Naive thymus-derived CD4-positive, alpha-beta T cell (primary cell): ENCODE measurements around the gene KIAA0825. TPM values are rescaled to one million over a fixed set of nuclear protein-coding genes. Genes with fewer than 3 reads are reported as not detected.

Experiments used
- ATAC-seq: fragments of 150-1000 bp; cut with Tn5 transposase; 2 replicates; pipeline ENCODE4 v1.10.0; 2021; ENCODE audit warnings: mild to moderate bottlenecking, moderate library complexity
- CTCF ChIA-PET: fragments of 350-600 bp; sonication (Branson Sonifier 250); formaldehyde crosslinking; loops from one replicate; lab custom pipeline; 2021; ENCODE audit warnings: antibody characterized with exemption; lab: Charles Lee
- POLR2A ChIA-PET: fragments of 350-600 bp; sonication (Branson Sonifier 250); formaldehyde crosslinking; loops from one replicate; lab custom pipeline; 2021; ENCODE audit warnings: antibody characterized with exemption, inconsistent platforms; lab: Charles Lee
- DNase-seq, 9 donors: peaks; one replicate each; pipeline versions ENCODE4 v3.0.0 to v3.0.0-alpha.2; 2020 to 2022; ENCODE audit warnings: mixed read lengths in 1 of 9
- H3K27ac ChIP-seq: one replicate; pipeline ENCODE4 v1.7.0; 2013; ENCODE audit warnings: mild to moderate bottlenecking, low read depth, low read length, moderate library complexity
- H3K27me3 ChIP-seq, 2 donors: one replicate each; pipeline ENCODE4 v1.7.0; 2013; ENCODE audit warnings: low read length in 2 of 2, mild to moderate bottlenecking in 2 of 2, moderate library complexity in 2 of 2; ENCODE audit not compliant: control insufficient read depth in 2 of 2, insufficient read depth in 2 of 2
- H3K36me3 ChIP-seq, 3 experiments: 1 replicate in 2 of 3; 2 replicates in 1 of 3; pipeline ENCODE4 v1.7.0; 2013; ENCODE audit warnings: low read length in 3 of 3, mild to moderate bottlenecking in 3 of 3, moderate library complexity in 1 of 3; ENCODE audit not compliant: insufficient read depth in 3 of 3, control insufficient read depth in 2 of 3
- H3K4me1 ChIP-seq, 2 donors: one replicate each; pipeline ENCODE4 v1.7.0; 2013; ENCODE audit warnings: low read length in 2 of 2, mild to moderate bottlenecking in 2 of 2, moderate library complexity in 1 of 2; ENCODE audit not compliant: control insufficient read depth in 2 of 2, insufficient read depth in 2 of 2
- H3K4me3 ChIP-seq: 2 replicates; pipeline ENCODE4 v1.7.0; 2013; ENCODE audit warnings: mild to moderate bottlenecking, low read length
- H3K9me3 ChIP-seq, 3 experiments: 1 replicate in 2 of 3; 2 replicates in 1 of 3; pipeline ENCODE4 v1.7.0; 2013; ENCODE audit warnings: low read length in 3 of 3; ENCODE audit not compliant: control insufficient read depth in 2 of 3
- H3K27ac Mint-ChIP-seq, 9 donors: one replicate each; pipeline ENCODE4 v1.8.0; 2020 to 2022; ENCODE audit warnings: mixed read lengths in 9 of 9, mild to moderate bottlenecking in 8 of 9, moderate library complexity in 5 of 9, inconsistent platforms in 2 of 9
- H3K27me3 Mint-ChIP-seq, 5 donors: one replicate each; pipeline ENCODE4 v1.8.0; 2021 to 2022; ENCODE audit warnings: mixed read lengths in 5 of 5, mild to moderate bottlenecking in 1 of 5
- H3K36me3 Mint-ChIP-seq, 5 donors: one replicate each; pipeline ENCODE4 v1.8.0; 2020 to 2022; ENCODE audit warnings: mixed read lengths in 5 of 5, mild to moderate bottlenecking in 3 of 5, inconsistent platforms in 1 of 5
- H3K4me1 Mint-ChIP-seq, 7 donors: one replicate each; pipeline ENCODE4 v1.8.0; 2020 to 2022; ENCODE audit warnings: mixed read lengths in 7 of 7, mild to moderate bottlenecking in 3 of 7, inconsistent platforms in 1 of 7
- H3K4me3 Mint-ChIP-seq, 10 donors: one replicate each; pipeline ENCODE4 v1.8.0; 2020 to 2022; ENCODE audit warnings: mild to moderate bottlenecking in 10 of 10, mixed read lengths in 10 of 10, moderate library complexity in 6 of 10, inconsistent platforms in 2 of 10
- H3K9me3 Mint-ChIP-seq, 11 donors: one replicate each; pipeline ENCODE4 v1.8.0; 2020 to 2022; ENCODE audit warnings: mixed read lengths in 11 of 11, mild to moderate bottlenecking in 4 of 11, inconsistent platforms in 1 of 11, moderate library complexity in 1 of 11
- intact Hi-C, 2 donors: fragments of 100-400 bp; cut with micrococcal nuclease; formaldehyde crosslinking; loops; one replicate each; pipeline ENCODE4 v1.15.1; 2023
- polyA plus RNA-seq, 2 donors: library from polyadenylated mRNA; unstranded; fragments of 300-500 nt; fragmentation: Illumina TruSeq; gene quantifications; one replicate each; pipeline ENCODE4 v1.2.3, GENCODE V29; 2021
- total RNA-seq, 6 experiments: library from RNA in 5 of 6; stranded (reverse) in 5 of 6; gene quantifications; 1 replicate in 5 of 6; 2 replicates in 1 of 6; pipeline ENCODE4 v1.2.3 and lab custom pipeline; 2021 to 2026

Gene KIAA0825
- total and polyA plus RNA-seq, 7 experiments from 2014 or later, result 0.38 to 3.2 (median 1.3) TPM

DNA sequence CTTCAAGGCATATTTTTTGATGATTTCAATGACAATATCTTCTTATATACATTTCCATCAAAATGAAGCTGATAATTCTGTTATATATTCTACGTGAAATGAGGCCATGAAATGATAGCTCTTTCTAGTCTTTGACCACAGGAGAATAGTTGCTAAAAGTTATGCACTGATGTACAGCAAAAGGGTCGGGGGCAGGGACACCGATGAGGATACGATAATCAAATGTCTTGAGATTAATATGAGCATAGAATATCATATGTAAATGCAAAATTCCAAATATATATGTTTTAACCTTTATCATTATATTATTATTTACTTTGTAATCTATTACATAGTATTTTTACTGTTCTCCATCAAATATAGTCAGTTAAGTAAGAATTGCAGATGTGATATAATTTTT is 264.8 kb downstream of the KIAA0825 start:
- ATAC-seq (no peak), DNase-seq (no peak)
- H3K4me3 ChIP-seq, result no peak overlapping the region
- no peak overlapping the region for H3K27ac ChIP-seq
- no peaks in the 10 kb centered on the region for H3K36me3 ChIP-seq
- H3K9me3 Mint-ChIP-seq, result peaks cover 0 to 17% (median 7%) of the 10 kb centered on the region in 11 donors
- no peak overlapping the region for H3K4me3 Mint-ChIP-seq
- no peaks in the 10 kb centered on the region for H3K27me3 Mint-ChIP-seq
- CTCF ChIA-PET, result no interaction called here
- H3K36me3 Mint-ChIP-seq, result no peaks in the 10 kb centered on the region
- H3K27ac Mint-ChIP-seq, result no peak overlapping the region
- H3K27me3 ChIP-seq, result no peaks in the 10 kb centered on the region
- no peaks in the 10 kb centered on the region for H3K4me1 ChIP-seq
- intact Hi-C loops, result no loop called here
- H3K4me1 Mint-ChIP-seq, result no peaks in the 10 kb centered on the region
- POLR2A ChIA-PET, result no interaction called here
- no peaks in the 10 kb centered on the region for H3K9me3 ChIP-seq

DNA sequence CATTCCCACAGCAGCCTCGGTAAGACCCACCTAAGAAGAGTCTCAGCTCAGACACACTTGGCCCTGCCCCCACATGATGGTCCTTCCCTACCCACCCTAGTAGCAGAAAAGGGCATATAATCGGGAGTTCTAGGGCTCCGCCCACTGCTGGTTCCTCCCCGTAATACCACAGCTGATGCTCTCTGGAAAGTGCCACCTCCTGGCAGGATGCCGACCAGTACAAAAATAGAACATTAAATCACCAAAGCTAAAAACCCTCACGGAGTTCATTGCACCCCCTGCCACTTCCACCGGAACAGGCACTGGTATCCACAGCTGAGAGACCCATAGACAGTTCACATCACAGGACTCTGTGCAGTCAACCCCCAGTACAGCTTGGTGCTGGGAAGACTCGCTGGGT is 271.3 kb downstream of the KIAA0825 start:
- DNase-seq (no peak), ATAC-seq (no peak)
- H3K36me3 Mint-ChIP-seq, result peaks cover 0 to 7% (median 0%) of the 10 kb centered on the region in 5 donors
- peaks cover 1 to 30% (median 17%) of the 10 kb centered on the region in 11 donors for H3K9me3 Mint-ChIP-seq
- no peaks in the 10 kb centered on the region for H3K4me1 Mint-ChIP-seq
- Histone ChIP-seq H3K4me3 (no peak overlapping the region), H3K4me1 (no peaks in the 10 kb centered on the region), H3K9me3 (no peaks in the 10 kb centered on the region), H3K27ac (no peak overlapping the region), H3K36me3 (no peaks in the 10 kb centered on the region), H3K27me3 (no peaks in the 10 kb centered on the region)
- H3K27ac Mint-ChIP-seq, result no peak overlapping the region
- H3K27me3 Mint-ChIP-seq, result no peaks in the 10 kb centered on the region
- no peak overlapping the region for H3K4me3 Mint-ChIP-seq
- intact Hi-C loops, result no loop called here
- POLR2A ChIA-PET, result no interaction called here
- CTCF ChIA-PET, result no interaction called here

DNA sequence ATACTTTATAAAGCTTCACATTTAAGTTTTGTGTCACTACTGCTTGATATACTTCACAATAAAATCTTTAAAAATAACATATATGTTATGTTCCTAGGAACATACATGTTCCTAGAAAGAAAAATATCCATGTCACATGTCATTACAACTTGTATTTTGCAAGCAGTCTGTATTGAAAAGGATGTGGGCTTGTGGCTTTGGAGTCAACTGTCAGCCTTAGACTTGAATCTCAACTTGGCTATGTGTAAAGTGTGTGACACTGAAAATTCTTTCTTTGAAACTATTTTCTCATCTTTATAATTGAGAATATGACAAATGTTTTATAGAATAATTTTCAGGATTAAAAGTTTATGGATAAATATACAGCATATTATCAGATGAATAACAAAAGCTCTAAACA is 273.1 kb downstream of the KIAA0825 start:
- Mint-ChIP-seq H3K4me1 (no peaks in the 10 kb centered on the region), H3K27ac (no peak overlapping the region), H3K27me3 (no peaks in the 10 kb centered on the region), H3K9me3 (peaks cover 1 to 27% (median 12%) of the 10 kb centered on the region in 11 donors), H3K4me3 (no peak overlapping the region), H3K36me3 (peaks cover 0 to 7% (median 0%) of the 10 kb centered on the region in 5 donors)
- DNase-seq (no peak), ATAC-seq (no peak)
- intact Hi-C loops, result no loop called here
- POLR2A ChIA-PET, result no interaction called here
- H3K27ac ChIP-seq, result no peak overlapping the region
- H3K36me3 ChIP-seq, result no peaks in the 10 kb centered on the region
- CTCF ChIA-PET, result interaction anchor here (0.7 kb wide), 1 partner anchor 12 kb away, joined by 3 read pairs; no protein-coding TSS in a partner anchor
- no peak overlapping the region for H3K4me3 ChIP-seq
- H3K27me3 ChIP-seq, result no peaks in the 10 kb centered on the region
- H3K4me1 ChIP-seq, result no peaks in the 10 kb centered on the region
- H3K9me3 ChIP-seq, result no peaks in the 10 kb centered on the region

DNA sequence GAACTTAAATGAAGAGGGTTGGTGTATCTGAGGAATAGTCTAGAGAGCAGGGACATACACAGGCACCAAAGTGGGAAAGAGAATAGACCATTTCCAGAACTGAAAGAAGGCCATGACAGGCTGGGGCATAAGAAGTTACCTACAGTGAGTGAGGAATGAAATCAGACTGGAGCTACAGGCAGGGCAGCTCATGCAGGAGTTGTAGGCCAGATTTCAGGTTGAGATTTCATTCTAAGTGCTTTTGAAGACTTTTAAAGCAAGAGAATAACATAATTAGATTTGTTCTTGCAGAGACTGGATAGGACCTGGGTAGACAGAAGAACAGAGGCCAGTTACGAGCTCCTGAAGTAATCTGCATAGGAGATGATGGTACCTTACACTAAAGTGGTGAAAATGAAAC is 280.8 kb downstream of the KIAA0825 start:
- POLR2A ChIA-PET, result no interaction called here
- H3K4me3 ChIP-seq, result no peak overlapping the region
- H3K9me3 Mint-ChIP-seq, result peaks cover 0 to 10% (median 0%) of the 10 kb centered on the region in 11 donors
- no peaks in the 10 kb centered on the region for H3K4me1 ChIP-seq
- no peaks in the 10 kb centered on the region for H3K27me3 Mint-ChIP-seq
- DNase-seq, result no peak
- H3K4me1 Mint-ChIP-seq, result no peaks in the 10 kb centered on the region
- H3K9me3 ChIP-seq, result no peaks in the 10 kb centered on the region
- ATAC-seq, result no peak
- no peak overlapping the region for H3K27ac Mint-ChIP-seq
- CTCF ChIA-PET, result no interaction called here
- H3K36me3 Mint-ChIP-seq, result peaks cover 0 to 5% (median 0%) of the 10 kb centered on the region in 5 donors
- H3K27ac ChIP-seq, result no peak overlapping the region
- H3K36me3 ChIP-seq, result no peaks in the 10 kb centered on the region
- H3K4me3 Mint-ChIP-seq, result no peak overlapping the region
- H3K27me3 ChIP-seq, result no peaks in the 10 kb centered on the region
- intact Hi-C loops, result no loop called here

DNA sequence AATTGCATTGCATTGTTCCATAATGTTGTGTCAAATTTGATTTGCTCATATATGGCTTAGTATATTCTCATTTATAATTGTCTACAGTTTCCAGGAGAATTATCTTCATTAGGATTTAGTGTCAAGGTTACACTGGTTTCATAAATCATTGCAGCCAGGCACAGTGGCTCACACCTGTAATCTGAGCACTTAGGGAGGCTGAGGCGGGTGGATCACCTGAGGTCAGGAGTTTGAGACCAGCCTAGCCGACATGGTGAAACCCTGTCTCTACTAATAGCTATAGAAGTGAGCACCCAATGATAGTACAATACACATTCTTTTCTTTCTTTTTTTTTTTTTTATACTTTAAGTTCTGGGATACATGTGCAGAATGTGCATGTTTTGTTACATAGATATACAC is 282.5 kb downstream of the KIAA0825 start:
- H3K9me3 ChIP-seq, result no peaks in the 10 kb centered on the region
- H3K4me3 Mint-ChIP-seq, result no peak overlapping the region
- no peak overlapping the region for H3K4me3 ChIP-seq
- no peak overlapping the region for H3K27ac Mint-ChIP-seq
- no peaks in the 10 kb centered on the region for H3K27me3 Mint-ChIP-seq
- H3K27ac ChIP-seq, result no peak overlapping the region
- DNase-seq (no peak), ATAC-seq (no peak)
- no peaks in the 10 kb centered on the region for H3K4me1 ChIP-seq
- H3K9me3 Mint-ChIP-seq, result peaks cover 0 to 10% (median 3%) of the 10 kb centered on the region in 11 donors
- intact Hi-C loops, result no loop called here
- H3K4me1 Mint-ChIP-seq, result no peaks in the 10 kb centered on the region
- no peaks in the 10 kb centered on the region for H3K36me3 ChIP-seq
- peaks cover 0 to 5% (median 0%) of the 10 kb centered on the region in 5 donors for H3K36me3 Mint-ChIP-seq
- ChIA-PET CTCF (no interaction called here), POLR2A (no interaction called here)
- no peaks in the 10 kb centered on the region for H3K27me3 ChIP-seq

DNA sequence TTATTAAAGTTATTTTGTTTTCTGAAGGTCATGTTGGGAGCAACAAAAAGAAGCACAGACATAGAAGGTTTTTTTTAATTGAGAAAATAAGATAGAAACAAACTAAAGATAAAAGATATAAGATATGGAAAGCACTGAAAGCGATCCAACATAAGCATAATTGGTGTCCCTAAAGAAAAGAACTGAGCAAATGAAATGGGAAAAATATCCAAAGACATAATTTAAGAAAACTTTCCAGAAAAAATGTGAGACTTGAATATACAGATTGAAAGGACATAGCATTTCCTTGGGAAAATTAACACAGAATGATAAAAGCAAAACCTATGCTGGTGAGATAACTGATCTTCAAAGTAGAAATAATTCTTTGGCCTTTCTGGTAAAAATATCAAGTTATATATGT is 289.3 kb downstream of the KIAA0825 start:
- peaks cover 0 to 9% (median 4%) of the 10 kb centered on the region in 5 donors for H3K36me3 Mint-ChIP-seq
- Histone ChIP-seq H3K4me1 (no peaks in the 10 kb centered on the region), H3K9me3 (peaks cover 0 to 4% (median 0%) of the 10 kb centered on the region in 3 experiments), H3K4me3 (no peak overlapping the region), H3K27ac (no peak overlapping the region), H3K27me3 (no peaks in the 10 kb centered on the region), H3K36me3 (no peaks in the 10 kb centered on the region)
- POLR2A ChIA-PET, result no interaction called here
- CTCF ChIA-PET, result no interaction called here
- ATAC-seq (no peak), DNase-seq (no peak)
- H3K27me3 Mint-ChIP-seq, result no peaks in the 10 kb centered on the region
- no peaks in the 10 kb centered on the region for H3K4me1 Mint-ChIP-seq
- H3K27ac Mint-ChIP-seq, result no peak overlapping the region
- H3K9me3 Mint-ChIP-seq, result peaks cover 1 to 29% (median 10%) of the 10 kb centered on the region in 11 donors
- intact Hi-C loops, result no loop called here
- H3K4me3 Mint-ChIP-seq, result no peak overlapping the region

DNA sequence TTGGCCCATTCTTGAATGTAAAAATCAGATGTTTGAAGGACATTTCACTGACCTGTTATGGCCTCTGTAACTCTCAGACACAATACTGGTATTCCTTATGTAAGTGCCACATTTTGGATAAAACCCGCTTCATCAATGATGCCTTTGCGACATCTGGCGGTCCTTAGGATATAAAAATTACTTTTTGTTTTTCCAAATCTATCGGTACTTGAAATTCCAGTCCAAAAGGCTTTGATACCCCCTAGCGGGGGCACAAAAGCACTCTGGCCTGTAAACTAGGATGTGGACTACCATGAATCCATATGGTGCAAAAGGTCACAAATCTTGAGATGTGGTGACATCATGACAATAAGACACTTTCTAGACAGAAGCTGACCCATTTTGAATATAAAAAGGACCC is 291.8 kb downstream of the KIAA0825 start:
- H3K27me3 Mint-ChIP-seq, result no peaks in the 10 kb centered on the region
- Histone ChIP-seq H3K4me3 (no peak overlapping the region), H3K36me3 (no peaks in the 10 kb centered on the region), H3K27me3 (no peaks in the 10 kb centered on the region), H3K9me3 (peaks cover 0 to 4% (median 0%) of the 10 kb centered on the region in 3 experiments), H3K27ac (no peak overlapping the region), H3K4me1 (no peaks in the 10 kb centered on the region)
- H3K36me3 Mint-ChIP-seq, result peaks cover 0 to 9% (median 4%) of the 10 kb centered on the region in 5 donors
- no peaks in the 10 kb centered on the region for H3K4me1 Mint-ChIP-seq
- DNase-seq, result no peak
- no peak overlapping the region for H3K4me3 Mint-ChIP-seq
- no peak for ATAC-seq
- H3K9me3 Mint-ChIP-seq, result peaks cover 1 to 29% (median 9%) of the 10 kb centered on the region in 11 donors
- intact Hi-C loops, result no loop called here
- POLR2A ChIA-PET, result no interaction called here
- CTCF ChIA-PET, result no interaction called here
- H3K27ac Mint-ChIP-seq, result no peak overlapping the region
